ENCODE results near the gene ILK.

The ILK gene

GRCh38 chr11:6622261-6623171 lies 18.9 kb downstream of the ILK start:
- DNase-seq, result no peak

- DNase-seq, result no peak
These were observed 20.1 kb downstream of the ILK start for GRCh38 chr11:6623391-6624363.

GRCh38 chr11:6625156-6625831 lies 21.7 kb downstream of the ILK start:
- no peak for DNase-seq

- no peak for DNase-seq
These were observed 22.4 kb downstream of the ILK start for GRCh38 chr11:6625832-6626420.

GRCh38 chr11:6626971-6627761 lies 23.6 kb downstream of the ILK start:
- no peak for DNase-seq

- DNase-seq, result no peak
These were observed 24.2 kb downstream of the ILK start for GRCh38 chr11:6627762-6628241.

- DNase-seq, result no peak
These were observed 25.0 kb downstream of the ILK start for GRCh38 chr11:6628526-6628925.

GRCh38 chr11:6629573-6629891 lies 26.0 kb downstream of the ILK start:
- DNase-seq, result no peak

- DNase-seq, result no peak
These were observed 26.5 kb downstream of the ILK start for GRCh38 chr11:6629892-6630631.

- no peak for DNase-seq
These were observed 27.2 kb downstream of the ILK start for GRCh38 chr11:6630632-6631291.

GRCh38 chr11:6631361-6631890 lies 27.9 kb downstream of the ILK start:
- DNase-seq, result no peak

- no peak for DNase-seq
These were observed 28.8 kb downstream of the ILK start for GRCh38 chr11:6632116-6633073.

GRCh38 chr11:6633422-6634408 lies 30.1 kb downstream of the ILK start:
- DNase-seq, result no peak

- DNase-seq, result no peak
These were observed 31.0 kb downstream of the ILK start for GRCh38 chr11:6634534-6634933.

- no peak for DNase-seq
These were observed 31.7 kb downstream of the ILK start for GRCh38 chr11:6635082-6635932.

- no peak for DNase-seq
These were observed 32.9 kb downstream of the ILK start for GRCh38 chr11:6636480-6636879.

GRCh38 chr11:6637871-6638270 lies 34.3 kb downstream of the ILK start:
- DNase-seq, result no peak
